RPMI7951 (cell line): ENCODE results near the gene METRN. TPM values are rescaled to one million over a fixed set of nuclear protein-coding genes. Genes with fewer than 3 reads are reported as not detected.

ENCODE experiments used
- total RNA-seq: library from RNA; depleted of rRNA; stranded (reverse); fragments of >200 nt; shearing (Covaris generic); gene quantifications from 2 replicates; pipeline ENCODE4 v1.2.3, GENCODE V29; 2014; rRNA removed

Gene METRN
- total RNA-seq, 1 experiment from 2014 or later, result 39.2 TPM

Other genes starting within 250 kb of the METRN start
- 7.1 and 14.9 TPM in 2 replicates for gene CAPN15, start 187.4 kb upstream of the METRN start, total RNA-seq
- gene PRR35, start 154.7 kb upstream of the METRN start, total RNA-seq, result not detected in 2 replicates
- 0.24 and 0.29 TPM in 2 replicates for gene NHLRC4, start 148.1 kb upstream of the METRN start, total RNA-seq
- gene PIGQ, start 145.2 kb upstream of the METRN start, total RNA-seq, result 14.9 and 16.2 TPM in 2 replicates
- 5.5 and 7.1 TPM in 2 replicates for gene RAB40C, start 125.1 kb upstream of the METRN start, total RNA-seq
- gene WFIKKN1, start 84.1 kb upstream of the METRN start, total RNA-seq, result 0.10 TPM in 1 of 2 replicates, not detected in the other
- gene METTL26, start 78.8 kb upstream of the METRN start, total RNA-seq, result 117 and 142 TPM in 2 replicates
- gene MCRIP2, start 73.3 kb upstream of the METRN start, total RNA-seq, result 18.6 and 21.3 TPM in 2 replicates
- 5.6 and 7.3 TPM in 2 replicates for gene WDR90, start 65.8 kb upstream of the METRN start, total RNA-seq
- gene RHOT2, start 47.0 kb upstream of the METRN start, total RNA-seq, result 23.7 and 24.2 TPM in 2 replicates
- 0.72 TPM in 1 of 2 replicates, not detected in the other for gene RHBDL1, start 39.4 kb upstream of the METRN start, total RNA-seq
- 136 and 183 TPM in 2 replicates for gene STUB1, start 34.7 kb upstream of the METRN start, total RNA-seq
- gene JMJD8, start 30.8 kb upstream of the METRN start, total RNA-seq, result 38.4 and 47.1 TPM in 2 replicates
- 2.0 and 2.6 TPM in 2 replicates for gene WDR24, start 24.7 kb upstream of the METRN start, total RNA-seq
- 0.24 TPM in 1 of 2 replicates, not detected in the other for gene FBXL16, start 9.3 kb upstream of the METRN start, total RNA-seq
- gene ANTKMT, start 6.0 kb downstream of the METRN start, total RNA-seq, result 18.0 and 26.3 TPM in 2 replicates
- gene CCDC78, start 11.3 kb downstream of the METRN start, total RNA-seq, result under 0.01 and 0.12 TPM in 2 replicates
- 3.3 and 4.0 TPM in 2 replicates for gene HAGHL, start 12.0 kb downstream of the METRN start, total RNA-seq
- 15.3 and 21.7 TPM in 2 replicates for gene CIAO3, start 25.9 kb downstream of the METRN start, total RNA-seq
- gene MSLN, start 45.6 kb downstream of the METRN start, total RNA-seq, result 0.10 TPM in 1 of 2 replicates, not detected in the other
- 12.6 and 21.0 TPM in 2 replicates for gene RPUSD1, start 73.3 kb downstream of the METRN start, total RNA-seq
- gene CHTF18, start 73.5 kb downstream of the METRN start, total RNA-seq, result 11.7 and 17.5 TPM in 2 replicates
- gene GNG13, start 85.6 kb downstream of the METRN start, total RNA-seq, result not detected in 2 replicates